Transverse colon (tissue), 4 donors: ENCODE measurements around the gene DENND6B. TPM values are rescaled to one million over a fixed set of nuclear protein-coding genes. Genes with fewer than 3 reads are reported as not detected.

Source experiments
- DNase-seq: peaks from one replicate; pipeline ENCODE4 v3.0.0-alpha.2; 2019
- H3K27ac ChIP-seq, 4 donors: fragments of 200-600 bp; sonication (generic); 2 replicates each; pipeline ENCODE4 v1.5.1; 2016 to 2018; ENCODE audit warnings: inconsistent platforms in 4 of 4
- H3K27me3 ChIP-seq: fragments of 200-600 bp; sonication (generic); 2 replicates; pipeline ENCODE4 v1.5.1; 2017; ENCODE audit warnings: inconsistent platforms
- H3K36me3 ChIP-seq, 4 donors: fragments of 200-600 bp; sonication (generic); 2 replicates each; pipeline ENCODE4 v1.5.1; 2017 to 2019; ENCODE audit warnings: inconsistent platforms in 4 of 4
- H3K4me1 ChIP-seq, 4 donors: fragments of 200-600 bp; sonication (generic); 2 replicates each; pipeline ENCODE4 v1.5.1; 2017 to 2020; ENCODE audit warnings: inconsistent platforms in 4 of 4
- H3K4me3 ChIP-seq, 4 donors: fragments of 200-600 bp; sonication (generic); 1 replicate in 1 of 4; 2 replicates in 3 of 4; pipeline versions ENCODE4 v1.5.1 to v1.6.1; 2017 to 2019; ENCODE audit warnings: inconsistent platforms in 4 of 4
- H3K9me3 ChIP-seq, 2 donors: fragments of 200-600 bp; sonication (generic); 2 replicates each; pipeline ENCODE4 v1.5.1; 2017 to 2019; ENCODE audit warnings: inconsistent platforms in 2 of 2
- CTCF ChIP-seq, 5 experiments: fragments of 200-600 bp in 3 of 5; fragments of 450-650 bp in 2 of 5; sonication (generic) in 3 of 5; IDR thresholded peaks; 1 replicate in 2 of 5; 2 replicates in 3 of 5; pipeline ENCODE4 v1.5.1; 2016 to 2017; ENCODE audit warnings: antibody characterized with exemption in 5 of 5, inconsistent platforms in 3 of 5, mild to moderate bottlenecking in 2 of 5, moderate library complexity in 1 of 5
- EP300 ChIP-seq: sonication (generic); formaldehyde crosslinking; IDR thresholded peaks from one replicate; pipeline ENCODE4 v1.6.1; 2017; ENCODE audit warnings: antibody characterized with exemption, low read depth
- POLR2A ChIP-seq: fragments of 450-650 bp; IDR thresholded peaks from one replicate; pipeline ENCODE4 v1.6.1; 2016; ENCODE audit warnings: antibody characterized with exemption, mild to moderate bottlenecking, moderate library complexity
- POLR2AphosphoS5 ChIP-seq, 3 donors: sonication (generic); formaldehyde crosslinking; IDR thresholded peaks; one replicate each; pipeline ENCODE4 v1.6.1; 2016; ENCODE audit warnings: antibody characterized with exemption in 3 of 3
- WGBS, 2 donors: methylation state at CpG; one replicate each; pipeline ENCODE4 v1.1.5; 2018; ENCODE audit warnings: low coverage in 1 of 2; 5-methylcytosine and 5-hydroxymethylcytosine counted together
- in situ Hi-C, 4 donors: fragments of 200-750 bp; cut with MboI; loops; one replicate each; pipeline versions ENCODE4 v1.15.0 to v1.15.1; 2017; ENCODE audit warnings: low sequenced_read_pairs in 3 of 4, low pct_ligation_motif_present in 1 of 4, low pct_unique_long_range_greater_than_20kb in 1 of 4
- intact Hi-C: fragments of 100-400 bp; cut with DNase I; formaldehyde crosslinking; loops from one replicate; pipeline ENCODE4 v1.15.1; 2023; ENCODE audit warnings: low total_unique reads
- total RNA-seq, 4 donors: library from RNA; depleted of rRNA; stranded (reverse); fragments of >200 nt; gene quantifications; one replicate each; pipeline ENCODE4 v1.1.0, GENCODE V29; 2016

The DENND6B gene
- total RNA-seq, 4 donors from 2014 or later, result 3.2 to 22.7 (median 8.3) TPM

GRCh38 chr22:50319503-50319951 is 7.3 kb downstream of the DENND6B start:
- H3K4me1 ChIP-seq, result peaks cover 0 to 6% (median 4%) of the 10 kb centered on the region in 4 donors
- in situ Hi-C loops, result no loop called here
- DNase-seq, result no peak

DNA sequence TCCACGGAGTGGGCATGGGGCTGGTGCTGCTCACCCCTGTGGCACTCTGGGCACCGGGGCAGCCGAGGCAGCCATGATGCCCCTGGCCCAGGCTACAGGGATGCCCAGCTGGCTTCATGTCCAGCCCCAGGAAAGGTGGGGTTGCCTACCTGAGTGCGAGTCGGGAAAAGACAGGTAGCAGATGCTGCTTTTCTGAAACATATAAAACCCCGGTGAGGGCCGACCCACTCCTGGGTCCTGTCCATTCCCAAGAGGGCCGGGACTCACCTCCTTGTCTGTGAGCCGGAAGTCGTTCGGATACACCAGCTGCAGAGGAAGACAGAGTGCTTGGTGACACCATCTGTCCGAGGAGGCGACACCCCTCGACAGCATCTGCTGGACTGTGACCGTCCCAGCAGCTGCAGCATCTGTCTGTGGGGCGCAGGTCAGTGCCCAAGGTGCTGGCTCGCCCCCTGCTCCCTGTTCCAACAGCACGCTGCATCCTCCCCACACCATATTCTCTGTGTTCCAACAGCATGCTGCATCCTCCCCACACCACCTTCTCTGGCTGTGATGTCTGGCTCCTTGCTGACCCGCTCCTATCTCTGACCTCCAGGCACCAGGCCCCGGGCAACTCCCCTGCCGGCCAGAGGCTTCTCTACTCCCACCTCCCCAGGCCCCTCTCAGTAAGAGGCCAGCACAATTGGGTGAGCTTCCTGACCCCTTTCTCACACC is 8.0 kb downstream of the DENND6B start:
- Histone ChIP-seq H3K9me3 (no peaks in the 10 kb centered on the region), H3K36me3 (no peaks in the 10 kb centered on the region), H3K27ac (no peak overlapping the region), H3K4me1 (peaks cover 4 to 12% (median 10%) of the 10 kb centered on the region in 4 donors), H3K4me3 (no peak overlapping the region), H3K27me3 (no peaks in the 10 kb centered on the region)
- in situ Hi-C loops, result no loop called here
- intact Hi-C loops, result no loop called here
- TF ChIP-seq EP300 (no peak), POLR2AphosphoS5 (IDR thresholded peaks at IDR 0.05) (no peak), POLR2A (no peak), CTCF (IDR thresholded peaks at IDR 0.05) (no peak)
- no peak for DNase-seq
- WGBS, 2 donors, result 67 to 80% methylated on average over 3 to 19 of the region's 21 CpGs

More at GRCh38 chr22:50319503-50319951, 7.3 kb downstream of the DENND6B start:
- whole genome bisulfite sequencing, 2 donors, result 95% methylated on average over 14 of the region's 15 CpGs; no CpG with 5 or more reads in 1 of the 2 donors
- Histone ChIP-seq H3K4me3 (no peak overlapping the region), H3K27me3 (no peaks in the 10 kb centered on the region), H3K27ac (no peak overlapping the region), H3K9me3 (no peaks in the 10 kb centered on the region), H3K36me3 (no peaks in the 10 kb centered on the region)
- no peak for TF ChIP-seq POLR2AphosphoS5 (IDR thresholded peaks at IDR 0.05)
- no peak for TF ChIP-seq POLR2A
- no peak for TF ChIP-seq CTCF (IDR thresholded peaks at IDR 0.05)
- TF ChIP-seq EP300, result no peak
- intact Hi-C loops, result no loop called here

GRCh38 chr22:50318356-50318697 is 8.5 kb downstream of the DENND6B start:
- no peak for TF ChIP-seq CTCF (IDR thresholded peaks at IDR 0.05)
- TF ChIP-seq POLR2AphosphoS5 (IDR thresholded peaks at IDR 0.05), result no peak
- no peak for TF ChIP-seq POLR2A
- no peak for TF ChIP-seq EP300
- peaks cover 6 to 15% (median 12%) of the 10 kb centered on the region in 4 donors for H3K4me1 ChIP-seq
- no peaks in the 10 kb centered on the region for H3K36me3 ChIP-seq
- in situ Hi-C loops (no loop called here), intact Hi-C loops (no loop called here)
- H3K27ac ChIP-seq, result no peak overlapping the region
- H3K27me3 ChIP-seq, result no peaks in the 10 kb centered on the region
- no peak for DNase-seq
- no peak overlapping the region for H3K4me3 ChIP-seq
- 84 to 100% methylated on average over 1 to 7 of the region's 7 CpGs for WGBS, 2 donors
- no peaks in the 10 kb centered on the region for H3K9me3 ChIP-seq

DNA sequence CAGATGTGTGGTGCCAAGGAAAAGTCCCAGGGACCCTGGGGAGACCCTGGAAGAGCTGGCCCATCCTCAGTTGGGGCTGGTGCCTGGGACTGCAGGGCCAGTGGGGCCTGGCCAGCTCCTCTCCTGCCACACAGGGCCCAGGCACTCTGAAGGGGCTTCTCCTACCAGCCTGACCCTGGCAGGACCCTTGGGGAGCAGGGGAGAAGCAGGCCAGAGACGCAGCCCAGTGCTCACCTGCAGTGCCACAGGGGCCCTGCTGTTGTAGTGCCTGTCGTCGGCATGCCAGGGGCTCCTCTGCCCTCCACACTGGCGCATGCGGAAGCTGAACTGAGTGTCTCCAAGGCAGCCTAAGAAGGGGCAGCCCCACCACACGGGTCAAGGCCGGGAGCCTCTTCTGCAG is 9.1 kb downstream of the DENND6B start:
- in situ Hi-C loops, result no loop called here
- Histone ChIP-seq H3K4me3 (no peak overlapping the region), H3K27ac (no peak overlapping the region), H3K9me3 (no peaks in the 10 kb centered on the region), H3K4me1 (peaks cover 6 to 15% (median 12%) of the 10 kb centered on the region in 4 donors), H3K27me3 (no peaks in the 10 kb centered on the region), H3K36me3 (no peaks in the 10 kb centered on the region)
- TF ChIP-seq CTCF (IDR thresholded peaks at IDR 0.05) (no peak), POLR2A (no peak), POLR2AphosphoS5 (IDR thresholded peaks at IDR 0.05) (no peak)
- intact Hi-C loops, result no loop called here
- DNase-seq, result no peak
- WGBS, 2 donors, result 86% methylated on average over 7 of the region's 7 CpGs; no CpG with 5 or more reads in 1 of the 2 donors
